HG03460 (cell line): Measurements from ENCODE around the gene GRIP2.

Experiments
- ATAC-seq: cut with Tn5 transposase; IDR thresholded peaks from one replicate; pipeline ENCODE4 v1.9.1; 2021; ENCODE audit not compliant: unreplicated experiment

GRIP2 gene

DNA sequence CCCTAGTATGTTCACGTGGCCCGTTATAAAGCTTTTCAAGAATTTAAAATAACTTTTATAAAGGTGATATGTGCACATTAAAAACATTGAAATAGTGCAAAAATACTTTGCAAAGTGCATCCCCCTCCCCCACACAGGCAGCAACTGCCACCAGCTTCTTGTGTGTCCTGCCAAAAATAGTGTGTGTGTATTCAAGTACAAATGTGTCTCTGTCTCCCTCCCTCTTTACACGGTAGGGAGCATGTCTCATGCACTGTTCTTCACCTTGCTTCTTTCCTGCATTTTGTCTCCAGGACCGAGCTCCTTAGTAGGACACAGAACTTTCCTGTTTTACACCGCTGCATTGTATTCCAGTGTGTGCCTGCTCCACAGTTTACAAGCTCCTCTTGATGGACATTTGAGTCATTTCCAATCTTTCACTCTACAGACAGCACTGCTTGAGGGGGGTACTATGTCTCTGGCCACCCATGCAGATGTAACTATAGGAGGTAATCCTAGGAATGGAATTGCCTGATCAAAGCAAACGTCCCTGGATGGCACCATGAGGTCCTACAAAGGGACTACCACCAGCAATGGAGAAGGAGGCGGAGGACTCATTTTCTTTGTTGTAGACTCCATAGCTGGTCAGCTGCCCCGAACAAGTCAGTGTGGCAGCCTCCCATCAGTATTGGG is 85.4 kb downstream of the GRIP2 start:
- no peak for ATAC-seq

DNA sequence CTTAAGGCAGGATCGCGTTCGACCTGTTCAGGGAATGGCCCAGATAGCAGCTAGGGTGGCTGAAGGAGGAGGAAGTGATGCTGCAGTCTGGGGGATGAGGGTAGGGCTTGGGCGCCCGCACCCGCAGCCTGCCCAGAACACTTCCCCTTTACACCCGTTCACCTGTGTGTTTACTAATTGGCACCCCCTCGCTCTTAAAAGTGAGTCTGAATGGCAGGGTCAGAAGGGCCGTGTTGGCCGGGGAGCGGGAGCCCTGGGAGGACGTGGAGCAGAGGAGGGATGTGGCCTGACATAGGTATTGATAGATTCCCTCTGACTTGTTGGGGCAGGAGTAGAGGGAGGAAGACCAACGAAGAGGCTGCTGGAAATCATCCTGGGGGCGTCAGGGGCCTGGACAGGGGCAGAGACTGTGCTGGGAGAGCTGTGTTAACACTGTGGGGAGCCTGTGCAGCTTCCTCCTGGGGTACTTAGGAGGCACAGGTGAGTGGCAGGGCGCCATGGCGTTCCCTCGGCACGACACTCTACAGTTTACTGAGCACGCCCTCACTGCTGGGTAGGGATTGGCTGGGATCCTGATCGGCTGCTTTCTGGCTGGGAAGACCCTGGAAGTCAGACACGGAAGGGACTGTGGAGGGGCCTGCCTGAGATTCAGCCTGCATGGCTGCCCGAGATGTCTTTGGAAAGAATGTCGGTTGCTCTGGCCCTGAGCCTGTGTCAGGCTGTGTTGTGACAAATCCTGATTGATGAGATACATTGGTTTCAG is 86.1 kb downstream of the GRIP2 start:
- ATAC-seq, result no peak

DNA sequence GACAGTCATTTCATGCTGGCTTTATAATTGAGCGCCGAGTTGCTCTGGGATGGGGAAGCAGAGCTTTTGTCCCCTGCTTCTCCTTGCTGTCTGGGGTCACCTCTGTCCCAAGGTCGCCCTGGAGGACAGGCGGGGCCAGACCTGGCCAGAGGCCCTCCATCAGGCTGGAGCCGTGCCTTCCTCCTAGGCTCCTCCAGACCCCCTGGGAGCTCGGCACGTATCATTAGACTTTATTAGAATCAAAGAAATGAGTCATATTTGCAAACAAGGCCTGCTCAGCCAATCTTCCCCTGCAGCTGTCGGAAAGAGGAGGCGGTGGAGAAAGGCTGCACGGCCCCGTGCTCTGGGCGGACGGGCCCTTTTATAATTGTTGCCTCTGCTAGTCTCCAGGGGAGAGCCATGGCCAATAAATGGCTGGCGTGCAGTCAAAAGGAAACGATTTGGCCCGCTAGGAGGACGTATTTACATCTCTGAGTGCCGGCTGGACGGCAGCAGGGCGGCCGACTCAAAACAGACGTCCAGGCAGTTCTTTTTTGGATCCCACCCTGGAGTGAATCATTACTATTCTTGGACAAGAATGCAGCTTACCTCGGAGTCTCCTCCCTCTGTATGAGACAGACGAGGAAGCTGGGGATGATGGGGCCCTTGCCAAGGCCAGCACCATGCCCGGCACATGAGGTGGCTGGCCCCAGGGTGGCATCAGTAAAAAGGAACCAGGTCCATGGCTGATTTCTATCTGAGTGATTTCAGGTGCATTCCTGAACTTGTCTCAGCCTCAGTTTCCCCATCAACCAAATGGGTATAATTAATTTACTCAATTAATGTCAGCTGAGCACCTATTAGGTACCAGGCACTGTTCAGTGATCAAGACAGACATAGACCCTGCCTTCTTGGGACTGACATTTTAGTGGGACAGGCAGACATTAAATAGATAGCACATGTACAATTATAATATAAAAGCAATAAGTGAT is 87.1 kb downstream of the GRIP2 start:
- ATAC-seq, result no peak

DNA sequence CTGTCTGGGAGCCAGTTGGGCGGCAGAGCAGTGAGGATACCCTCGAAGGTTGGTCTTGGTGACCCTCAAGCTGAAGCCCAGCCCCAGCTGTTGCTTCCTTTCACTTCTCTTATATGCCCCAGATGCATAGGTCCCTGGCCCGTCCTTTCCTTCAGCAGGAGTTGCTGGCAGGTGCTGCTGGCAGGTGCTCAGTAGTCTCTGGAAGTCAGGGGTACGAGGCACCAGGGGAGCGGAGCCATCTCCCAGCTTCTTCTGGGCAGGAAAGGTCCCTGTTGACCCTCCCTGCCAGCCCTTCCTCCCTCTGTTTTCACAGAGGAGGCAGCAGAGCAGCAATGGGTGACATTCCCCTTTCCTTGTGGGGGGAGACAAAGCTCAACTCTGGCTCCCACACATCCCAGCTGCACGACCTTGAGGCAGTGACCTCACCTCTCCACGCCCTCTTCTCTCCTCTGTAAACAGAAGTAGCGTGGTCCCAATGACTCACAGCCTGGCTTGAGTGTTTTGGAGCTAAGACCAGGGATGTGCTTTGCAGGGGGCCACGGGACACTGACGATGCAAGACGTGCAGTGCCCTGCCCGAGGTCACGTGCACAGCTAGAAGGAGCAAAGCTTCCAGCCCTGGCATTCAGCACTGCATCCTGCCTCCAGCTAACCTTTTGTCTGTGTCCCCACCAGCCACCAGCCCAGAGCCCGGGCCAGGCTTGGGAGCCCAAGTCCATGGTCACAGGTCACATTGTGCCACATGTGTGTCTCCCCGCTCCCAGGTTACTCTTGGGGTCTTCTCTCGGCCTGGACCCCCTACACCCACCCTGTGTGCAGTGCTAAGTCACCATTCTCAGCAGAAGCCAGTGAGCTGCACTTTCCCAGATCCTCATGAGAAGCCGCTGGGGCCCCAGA is 88.0 kb downstream of the GRIP2 start:
- ATAC-seq, result no peak

DNA sequence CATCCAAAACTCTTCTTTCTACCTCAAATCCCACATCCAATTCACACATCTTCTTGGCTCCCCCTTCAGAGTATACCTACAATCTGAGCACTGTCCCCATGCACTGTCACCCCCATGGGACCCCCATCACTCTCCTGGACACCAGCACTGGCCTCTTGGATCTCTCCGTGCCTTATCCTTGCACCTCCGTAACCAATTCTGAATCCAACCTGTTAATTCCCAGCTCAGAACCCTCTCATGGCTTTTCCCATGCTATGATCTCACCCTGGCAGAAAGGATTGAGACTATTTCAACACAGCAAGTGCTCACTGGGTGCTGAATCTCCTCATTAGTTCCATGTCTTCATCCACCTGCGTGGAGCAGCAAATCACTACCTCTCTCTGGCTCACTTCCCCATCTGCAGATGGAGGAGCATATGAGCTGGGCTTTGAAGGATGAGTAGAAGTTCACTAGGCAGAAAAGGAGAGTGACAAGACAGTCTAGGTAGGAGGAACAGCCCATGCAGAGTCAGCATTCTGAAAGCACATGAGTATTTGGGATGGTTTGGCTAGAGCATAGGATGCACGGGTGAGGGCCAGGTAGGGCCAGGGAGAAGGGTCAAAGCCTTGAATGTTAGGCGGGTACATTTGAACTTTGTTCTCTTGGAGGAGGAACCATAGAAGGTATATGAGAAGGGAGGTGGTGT is 89.1 kb downstream of the GRIP2 start:
- ATAC-seq, result no peak

DNA sequence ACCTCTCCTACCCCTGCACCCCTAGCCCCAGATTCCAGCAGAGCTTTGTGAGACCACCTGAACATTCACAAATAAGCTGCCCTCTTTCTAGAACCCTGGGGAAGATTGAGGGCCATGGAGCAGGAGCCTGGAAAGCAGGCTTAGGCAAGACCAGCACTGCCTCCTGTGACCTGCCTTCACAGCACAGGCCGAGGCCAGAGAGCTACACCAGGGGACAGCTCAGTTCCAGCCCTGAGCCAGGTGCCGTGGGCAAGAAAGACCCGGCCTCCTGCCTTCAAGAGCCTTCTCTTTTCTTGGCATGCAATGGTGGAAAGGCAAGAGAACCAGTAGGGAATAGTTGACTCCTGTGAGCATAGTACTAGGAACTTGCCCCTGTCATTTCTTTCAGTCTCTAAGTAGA is 89.6 kb downstream of the GRIP2 start:
- no peak for ATAC-seq

DNA sequence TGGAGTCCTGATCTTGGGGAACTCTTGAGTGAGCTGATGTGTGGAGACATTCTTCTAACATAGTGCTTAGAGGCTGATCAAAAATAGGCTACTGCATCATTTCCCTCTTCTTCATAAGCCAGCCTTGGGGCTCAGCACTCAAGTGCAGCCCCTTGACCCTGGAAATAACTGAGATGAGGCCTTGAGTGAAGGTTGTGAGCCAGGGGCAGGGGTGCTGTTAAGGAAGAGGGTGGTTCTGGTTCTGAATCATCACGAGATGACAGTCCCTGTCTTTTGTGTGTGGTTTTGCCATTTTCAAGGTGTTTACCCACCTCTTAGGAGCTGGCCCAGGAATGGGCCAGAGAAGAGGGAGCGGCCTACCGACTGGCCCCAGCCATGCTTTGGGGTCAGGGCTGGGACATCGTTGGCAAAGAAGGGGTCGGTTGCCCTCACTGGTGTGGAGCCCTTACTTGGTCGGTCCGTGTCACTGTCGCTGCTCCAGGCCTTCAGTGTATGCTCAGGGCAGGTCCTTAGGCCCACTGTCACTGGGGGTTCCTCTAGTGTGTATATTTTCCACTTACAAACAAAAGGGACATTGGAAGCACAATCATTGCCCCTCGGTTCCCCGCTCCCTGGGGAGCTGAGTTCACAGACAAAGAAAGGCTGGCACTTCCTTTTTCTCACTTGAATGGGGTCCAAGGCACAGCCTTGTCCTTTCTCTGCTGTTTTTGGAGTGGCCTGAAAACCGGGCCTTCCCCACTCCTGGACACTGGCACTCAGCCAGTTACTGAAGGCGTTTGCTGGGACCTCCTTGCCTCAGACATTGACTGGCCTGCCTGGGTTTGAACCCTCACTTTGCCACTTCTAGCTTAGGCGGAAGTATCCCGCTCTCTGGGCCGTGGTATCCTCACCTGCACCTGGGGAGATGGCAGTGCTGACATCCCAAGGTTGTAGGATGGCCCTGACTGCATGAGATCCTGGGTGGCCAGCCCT is 91.1 kb downstream of the GRIP2 start:
- no peak for ATAC-seq

DNA sequence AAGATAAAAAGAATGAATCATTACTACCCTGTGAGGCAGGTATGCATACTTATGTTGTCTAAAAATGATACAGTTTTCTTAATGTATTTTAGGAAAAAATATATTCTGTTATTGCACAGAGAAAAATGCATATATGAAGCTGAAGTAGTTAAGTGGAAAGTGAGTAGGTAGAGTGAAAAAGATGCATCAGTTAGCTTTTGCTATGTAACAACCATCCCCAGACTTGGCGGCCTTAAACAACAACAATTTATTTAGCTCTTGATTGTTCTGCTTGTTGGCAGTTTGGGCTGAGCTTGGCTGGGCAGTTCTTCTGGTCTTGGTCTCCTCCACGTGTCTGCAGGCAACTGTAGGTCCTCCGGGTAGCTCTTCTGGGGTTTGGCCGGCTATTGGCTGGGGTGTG is 92.1 kb downstream of the GRIP2 start:
- ATAC-seq, result no peak

DNA sequence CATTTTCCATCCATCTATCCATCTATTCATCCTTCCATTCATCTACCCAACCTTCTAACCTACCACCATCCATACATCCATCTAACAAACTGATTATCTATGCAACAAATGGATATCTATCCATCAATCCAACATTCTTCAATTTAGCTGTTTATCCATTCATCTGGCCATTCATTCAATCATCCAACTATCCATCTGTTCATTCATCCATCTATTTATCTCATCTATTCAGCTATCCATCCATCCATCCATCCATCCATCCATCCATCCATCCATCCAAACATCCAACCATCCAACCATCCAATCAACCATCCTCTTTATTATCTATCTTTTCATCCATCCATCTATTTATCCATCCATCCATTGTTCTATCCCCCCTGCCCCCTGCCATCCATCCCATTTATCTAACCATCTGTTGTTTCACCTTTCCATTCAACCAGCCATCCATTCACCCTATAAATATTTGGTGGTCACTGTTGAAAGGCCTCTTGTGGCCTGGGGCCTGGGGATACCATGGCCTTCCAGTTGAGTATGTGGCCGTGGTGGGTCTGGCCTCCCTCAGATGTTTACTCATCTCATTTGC is 93.1 kb downstream of the GRIP2 start:
- no peak for ATAC-seq

DNA sequence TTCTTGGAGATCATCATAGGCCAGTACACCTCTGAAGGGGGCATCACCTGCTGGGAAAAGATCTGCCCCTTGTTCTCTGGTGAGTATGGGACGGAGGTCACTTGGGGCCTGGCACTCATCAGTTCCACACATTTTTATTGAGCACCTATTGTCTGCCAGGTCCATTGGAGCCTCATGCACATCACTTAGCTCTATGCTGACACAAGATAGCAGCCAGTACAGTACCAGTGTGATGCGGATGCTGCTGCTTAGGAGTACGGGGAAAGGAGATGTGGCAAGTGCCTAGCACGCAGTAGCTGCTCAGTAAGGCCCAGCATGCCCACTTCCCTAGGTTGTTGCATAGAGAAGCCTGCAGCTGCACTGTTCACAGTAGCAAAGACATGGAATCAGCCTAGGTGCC is 94.4 kb downstream of the GRIP2 start:
- no peak for ATAC-seq

DNA sequence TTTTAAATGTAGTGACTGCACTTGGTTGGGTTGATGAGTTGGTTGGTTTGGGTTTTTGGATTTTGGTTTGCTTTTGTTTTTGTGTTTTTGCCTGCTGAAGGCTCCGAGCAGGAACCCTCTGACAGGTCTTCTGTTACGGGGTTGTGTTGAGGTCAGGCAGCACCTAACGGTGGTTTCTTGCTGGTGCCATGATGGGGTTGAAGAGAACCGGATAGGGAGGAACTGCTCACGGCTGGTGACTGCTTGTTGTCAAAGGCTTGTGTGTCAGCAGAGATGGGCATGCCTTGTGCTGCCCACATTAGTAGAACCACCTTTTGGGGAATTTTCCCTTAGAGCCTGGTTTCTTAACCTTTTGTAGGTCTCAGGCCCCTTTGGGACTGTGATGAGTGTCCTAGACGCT is 95.8 kb downstream of the GRIP2 start:
- no peak for ATAC-seq

DNA sequence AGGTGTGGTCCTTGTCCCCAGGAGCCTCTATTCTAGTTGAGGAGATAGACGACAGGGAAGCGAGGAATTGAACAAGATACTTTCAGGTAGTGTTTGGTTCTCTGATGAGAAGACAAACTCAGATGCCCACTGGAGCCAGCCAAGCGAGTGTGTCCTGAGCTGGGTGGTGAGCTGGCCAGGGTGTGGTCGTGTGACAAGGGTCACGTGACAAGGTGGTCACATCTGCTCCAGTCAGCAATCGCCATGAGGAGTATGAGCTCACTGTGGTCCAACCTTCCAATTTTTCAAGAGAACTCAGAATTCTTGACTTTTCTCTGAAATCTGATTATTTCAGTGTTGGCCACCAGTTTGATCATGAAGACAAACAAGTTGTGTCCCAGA is 98.2 kb downstream of the GRIP2 start:
- no peak for ATAC-seq

DNA sequence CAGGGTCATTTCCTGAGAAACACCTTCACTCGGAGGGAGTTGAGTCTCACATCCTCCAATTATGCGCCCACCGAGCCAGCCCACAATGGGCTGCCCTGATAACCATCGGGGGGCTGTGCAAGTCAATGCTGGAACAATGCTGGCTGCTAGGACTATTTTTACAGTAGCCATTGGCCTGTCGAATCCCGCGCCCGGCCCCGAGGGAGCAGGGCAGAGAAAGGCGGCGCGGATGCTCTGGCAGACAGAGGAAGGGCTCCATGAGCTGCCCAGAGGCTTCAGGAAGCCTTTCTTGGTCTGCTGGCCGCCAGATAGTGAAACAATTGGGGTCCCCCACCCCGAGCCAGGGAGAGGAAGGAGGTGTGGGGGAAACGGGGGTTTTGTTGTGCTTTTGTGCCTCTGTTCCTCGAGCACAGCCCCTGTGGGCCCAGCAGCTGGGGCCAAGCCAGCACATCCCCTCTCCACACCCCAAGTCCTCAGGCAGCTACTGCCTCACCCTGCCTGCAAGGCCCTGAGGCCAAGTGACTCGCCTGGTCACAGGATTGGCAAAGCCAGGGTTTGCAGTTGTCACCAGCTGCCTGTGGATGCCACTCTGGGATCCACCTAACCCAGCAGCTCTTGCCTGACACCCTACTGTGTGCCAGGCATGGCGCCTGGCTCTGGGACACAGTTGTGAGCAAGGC is 98.8 kb downstream of the GRIP2 start:
- ATAC-seq, result no peak

DNA sequence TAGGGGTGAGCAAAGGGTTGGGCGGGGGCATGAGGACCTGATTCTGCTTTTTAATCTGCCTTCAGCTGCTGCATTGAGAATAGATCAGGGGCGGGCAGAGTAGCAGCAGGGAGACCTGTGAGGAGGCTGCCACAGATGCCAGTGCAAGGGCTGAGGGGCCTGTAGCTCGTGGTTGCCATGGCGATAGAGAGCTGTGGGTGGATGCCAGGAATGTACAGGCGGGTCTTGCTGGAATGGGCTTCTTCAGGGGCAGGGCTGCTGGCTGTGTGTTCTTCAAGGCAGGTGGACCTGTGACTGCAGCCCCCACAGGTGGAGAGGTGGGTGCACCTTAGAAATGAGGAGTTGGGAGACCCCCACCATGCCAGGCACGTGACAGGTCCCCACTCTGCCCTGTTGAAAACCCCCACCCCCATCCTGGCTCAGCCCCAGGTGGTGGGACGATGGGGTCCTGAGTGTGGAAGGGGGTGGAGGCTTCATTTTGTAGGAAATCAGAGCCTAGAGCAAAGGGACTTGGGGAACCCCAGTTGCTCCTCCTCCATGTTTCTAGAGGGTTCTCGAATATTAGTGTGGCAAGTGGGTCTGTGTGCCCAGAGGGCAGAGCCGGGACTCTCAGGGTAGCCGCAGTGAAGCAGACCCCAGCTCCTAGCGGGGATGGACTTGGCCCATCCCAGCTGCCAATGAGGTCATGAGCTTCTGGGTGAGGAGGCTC is 99.5 kb downstream of the GRIP2 start:
- no peak for ATAC-seq

DNA sequence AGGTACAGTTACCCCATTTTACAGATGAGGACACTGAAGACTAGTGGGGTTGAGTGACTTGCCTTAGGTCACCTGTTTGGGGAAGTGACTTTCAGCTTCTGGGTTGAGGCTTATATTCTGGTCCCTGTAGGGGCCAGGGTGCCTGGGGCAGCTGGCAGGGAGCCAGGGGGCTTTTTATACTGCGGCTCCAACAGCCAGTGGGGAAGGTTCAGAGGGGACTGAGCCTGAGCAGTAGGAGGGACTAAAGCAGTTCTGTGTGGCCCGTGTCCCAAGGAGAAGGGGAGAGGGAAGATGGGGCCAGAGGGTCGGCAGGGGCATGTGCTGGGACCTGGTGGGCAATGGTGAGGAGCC is 100.0 kb downstream of the GRIP2 start:
- no peak for ATAC-seq

DNA sequence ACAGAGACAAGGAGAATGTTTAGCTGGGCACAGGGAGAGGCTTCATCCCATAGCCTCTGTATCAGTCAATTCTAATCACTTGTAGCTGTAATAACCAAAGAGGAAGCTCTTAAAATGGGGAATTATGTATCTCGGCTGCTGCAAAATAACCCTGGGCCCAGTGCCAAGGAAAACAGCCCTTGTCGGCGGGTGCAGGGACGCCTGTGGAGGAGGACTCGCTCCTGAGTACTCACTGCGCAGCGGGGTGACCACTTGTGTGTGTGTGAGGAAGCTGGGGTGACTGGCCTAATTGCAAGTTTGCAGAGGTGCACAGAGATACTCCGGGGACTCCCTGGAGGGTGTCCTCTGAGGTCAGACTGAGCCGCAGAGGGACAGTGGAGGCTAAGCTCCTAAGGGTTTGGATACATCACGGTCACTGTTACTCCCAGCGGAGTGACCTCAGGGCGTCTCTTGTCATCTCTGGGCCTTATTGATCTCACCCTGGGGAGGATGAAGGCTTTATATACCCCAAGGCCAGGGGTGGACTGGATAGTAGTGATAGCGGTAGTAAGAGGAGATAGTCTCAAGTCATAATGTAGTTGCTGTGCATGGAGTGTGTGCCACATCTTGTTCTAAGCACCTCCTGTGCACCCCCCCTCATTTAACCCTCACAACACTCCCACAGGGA is 100.5 kb downstream of the GRIP2 start:
- ATAC-seq, result no peak
